ENCODE measurements around the gene LYPD4. TPM values are rescaled to one million over a fixed set of nuclear protein-coding genes. Genes with fewer than 3 reads are reported as not detected.

LYPD4 gene, protein sequence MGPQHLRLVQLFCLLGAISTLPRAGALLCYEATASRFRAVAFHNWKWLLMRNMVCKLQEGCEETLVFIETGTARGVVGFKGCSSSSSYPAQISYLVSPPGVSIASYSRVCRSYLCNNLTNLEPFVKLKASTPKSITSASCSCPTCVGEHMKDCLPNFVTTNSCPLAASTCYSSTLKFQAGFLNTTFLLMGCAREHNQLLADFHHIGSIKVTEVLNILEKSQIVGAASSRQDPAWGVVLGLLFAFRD
- not detected for polyA plus RNA-seq

GRCh38 chr19:41844601-41845000 lies at the start of gene LYPD4:
Gene LYPD4 (minus strand): TSS chr19:41844683. CDS start chr19:41839285, 5,398 bp downstream.
- H3K27ac ChIP-seq (ENCODE audit: low read depth, low read length) = no peak within 1 kb of the TSS
- 79 to 88% (median 84%) methylated on average over 30 of the region's 30 CpGs for WGBS, 3 donors

DNA sequence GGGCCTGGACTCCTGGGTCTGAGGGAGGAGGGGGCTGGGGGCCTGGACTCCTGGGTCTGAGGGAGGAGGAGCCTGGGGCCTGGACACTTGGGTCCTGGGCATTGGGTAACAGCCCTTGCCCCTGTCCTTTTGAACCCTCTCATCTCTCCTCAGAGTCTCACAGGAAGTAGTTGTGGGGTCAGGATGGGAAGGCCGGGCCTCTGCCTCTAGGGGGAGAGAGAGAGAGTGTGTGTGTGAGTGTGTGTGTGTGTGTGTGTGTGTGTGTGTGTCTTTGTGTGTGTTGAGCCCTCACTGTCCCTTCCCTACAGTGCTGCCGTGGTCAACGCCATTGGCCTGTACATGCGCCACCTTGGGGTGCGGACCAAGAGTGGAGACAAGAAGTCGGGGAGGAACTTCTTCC lies 49.4 kb upstream of the LYPD4 start:
- H3K27ac ChIP-seq (ENCODE audit: low read depth, low read length) = no peak overlapping the region
- 66 to 74% (median 70%) methylated on average over 6 of the region's 6 CpGs for WGBS, 3 donors

GRCh38 chr19:41892173-41892902 lies 47.9 kb upstream of the LYPD4 start:
- 82 to 91% (median 88%) methylated on average over 29 to 34 of the region's 34 CpGs for WGBS, 3 donors

DNA sequence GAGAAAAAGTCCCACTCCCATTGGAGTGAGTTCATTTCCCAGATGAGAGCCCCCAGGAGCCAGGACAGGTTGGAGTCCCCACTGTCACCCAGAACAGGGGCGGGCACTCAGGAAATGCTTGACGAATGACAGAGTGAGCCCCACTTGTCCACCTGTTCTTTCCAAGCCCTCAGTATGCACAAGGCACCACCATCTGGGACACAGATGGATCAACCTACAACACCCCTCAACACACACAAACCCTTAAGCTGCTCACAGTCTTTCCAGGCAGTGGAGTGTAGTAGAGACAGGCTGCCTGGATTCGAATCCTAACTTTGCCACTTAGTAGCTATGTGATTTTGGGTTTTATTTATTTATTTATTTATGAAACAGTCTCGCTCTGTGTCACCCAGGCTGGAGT lies 46.5 kb upstream of the LYPD4 start:
- 96 to 100% (median 97%) methylated on average over 4 of the region's 4 CpGs for WGBS, 3 donors
- no peak overlapping the region for H3K27ac ChIP-seq (ENCODE audit: low read depth, low read length)

More at GRCh38 chr19:41892173-41892902, 47.9 kb upstream of the LYPD4 start:
- H3K27ac ChIP-seq (ENCODE audit: low read depth, low read length) = no peak overlapping the region

- 91 to 93% (median 92%) methylated on average over 8 of the region's 8 CpGs for WGBS, 3 donors
Measured at GRCh38 chr19:41889896-41890295, 45.4 kb upstream of the LYPD4 start.

DNA sequence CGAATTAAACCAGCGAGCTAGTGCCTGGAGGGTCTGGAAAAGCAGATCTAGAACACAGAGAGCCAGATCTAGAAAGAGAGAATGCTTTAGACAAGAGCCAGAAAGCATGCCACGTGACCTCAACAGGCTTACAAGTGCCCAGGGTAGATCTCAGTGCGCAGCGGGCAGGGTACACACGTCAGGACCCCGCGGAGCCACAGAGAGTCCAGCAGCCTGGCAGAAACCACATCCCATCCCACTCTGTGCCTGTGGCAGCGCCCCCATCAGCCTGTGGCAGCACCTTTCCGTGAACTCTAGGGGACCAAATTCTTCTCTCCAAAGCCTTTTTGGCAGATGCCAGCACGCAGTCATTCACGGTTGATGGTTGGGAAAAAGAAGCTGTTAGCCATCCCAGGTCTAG lies 44.4 kb upstream of the LYPD4 start:
- 85 to 89% (median 86%) methylated on average over 12 of the region's 12 CpGs for WGBS, 3 donors
- H3K27ac ChIP-seq (ENCODE audit: low read depth, low read length) = no peak overlapping the region

More at GRCh38 chr19:41889896-41890295, 45.4 kb upstream of the LYPD4 start:
- no peak overlapping the region for H3K27ac ChIP-seq (ENCODE audit: low read depth, low read length)

GRCh38 chr19:41887711-41888382 lies 43.4 kb upstream of the LYPD4 start:
- no peak overlapping the region for H3K27ac ChIP-seq (ENCODE audit: low read depth, low read length)
- 27 to 55% (median 34%) methylated on average over 15 to 17 of the region's 17 CpGs for WGBS, 3 donors

- no peak overlapping the region for H3K27ac ChIP-seq (ENCODE audit: low read depth, low read length)
- 37 to 63% (median 38%) methylated on average over 13 of the region's 13 CpGs for WGBS, 3 donors
Measured at GRCh38 chr19:41886761-41887710, 42.6 kb upstream of the LYPD4 start.

DNA sequence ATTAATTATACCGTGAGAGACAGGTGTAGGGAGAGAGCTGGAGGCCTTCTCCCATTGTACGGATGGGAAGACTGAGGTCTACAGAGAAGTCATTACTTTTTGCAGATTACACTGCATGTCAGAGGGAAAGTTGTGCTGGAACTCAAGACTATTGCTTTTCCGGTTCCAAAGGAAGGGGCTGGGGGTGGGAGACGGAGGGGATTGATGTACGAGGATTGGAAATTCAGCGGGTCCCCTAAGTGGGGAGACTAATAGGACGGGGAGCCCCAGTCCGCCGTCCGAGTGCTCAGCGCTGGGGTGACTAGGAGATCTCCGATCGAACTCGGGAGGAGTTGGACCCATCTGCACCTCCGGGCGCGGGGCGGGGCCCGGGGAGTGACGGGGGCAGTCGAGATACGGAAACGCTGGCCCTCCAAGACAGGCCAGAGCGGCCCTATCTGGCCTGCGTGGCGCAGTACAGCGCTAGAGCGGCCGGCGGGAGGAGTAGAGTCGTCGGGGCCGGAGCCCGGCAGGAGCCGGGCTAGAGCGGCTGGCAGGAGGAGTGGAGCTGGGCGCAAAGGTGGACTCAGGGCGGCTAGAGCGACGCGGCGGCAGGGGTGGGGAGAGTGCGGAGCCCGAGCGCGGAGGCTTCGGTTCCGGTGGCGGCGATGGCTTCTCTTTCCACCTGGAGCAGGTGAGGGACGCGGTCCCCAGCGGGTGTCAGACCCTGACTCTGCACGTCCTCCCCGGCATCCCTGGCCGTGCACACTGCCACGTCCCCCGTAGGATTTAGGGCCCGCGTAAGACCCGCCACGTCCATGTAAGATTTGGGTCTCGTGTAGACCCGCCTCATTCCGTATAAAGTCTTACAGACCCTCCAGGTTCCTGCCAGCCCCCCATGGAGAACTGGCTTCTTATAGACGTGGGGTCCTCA lies 39.6 kb upstream of the LYPD4 start:
- no peak overlapping the region for H3K27ac ChIP-seq (ENCODE audit: low read depth, low read length)
- WGBS, 3 donors = 0 to 1% (median 1%) methylated on average over 63 to 66 of the region's 66 CpGs

DNA sequence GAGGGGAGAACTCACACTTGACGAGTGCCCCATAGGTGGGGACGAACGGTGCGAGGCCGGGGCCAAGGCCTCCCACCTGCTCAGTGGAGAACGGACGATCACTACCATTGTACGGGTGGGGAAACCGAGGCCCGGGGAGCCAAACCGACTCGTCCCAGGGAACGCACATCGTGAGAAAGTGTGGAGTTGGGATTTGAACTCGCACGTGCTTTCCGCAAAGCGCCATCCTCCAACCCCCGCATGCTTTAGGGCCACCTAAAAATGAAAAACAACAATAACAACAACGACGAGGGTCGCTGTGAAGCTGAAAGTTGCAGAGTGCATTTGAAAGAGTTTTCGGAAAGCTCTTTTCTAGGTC lies 39.0 kb upstream of the LYPD4 start:
- WGBS, 3 donors = 1% methylated on average over 23 of the region's 23 CpGs
- H3K27ac ChIP-seq (ENCODE audit: low read depth, low read length) = peak overlapping the region; percentile 21

GRCh38 chr19:41882568-41883462 lies 38.3 kb upstream of the LYPD4 start, which contains the start of gene ARHGEF1:
Gene ARHGEF1 (plus strand): TSS chr19:41883184. CDS start chr19:41888083, 4,899 bp downstream.
- 1 to 8% (median 1%) methylated on average over 31 to 78 of the region's 80 CpGs for WGBS, 3 donors
- peak within 1 kb of the TSS; percentile 21 for H3K27ac ChIP-seq (ENCODE audit: low read depth, low read length)

DNA sequence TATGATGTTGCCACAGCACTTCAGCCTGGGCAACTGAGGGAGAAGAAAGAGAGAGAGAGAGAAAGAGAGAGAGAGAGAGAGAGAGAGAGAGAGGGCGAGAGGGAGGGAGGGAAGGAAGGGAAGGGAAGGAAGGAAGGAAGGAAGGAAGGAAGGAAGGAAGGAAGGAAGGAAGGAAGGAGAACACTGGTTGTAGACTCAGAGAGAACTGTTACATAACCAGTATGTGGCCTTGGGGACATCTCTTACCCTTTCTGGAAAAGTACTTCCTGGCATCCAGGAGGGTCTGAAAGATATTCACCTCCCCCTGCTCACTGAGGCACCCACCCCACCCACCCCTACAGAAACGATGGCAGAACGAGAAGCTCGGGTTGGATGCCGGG lies 35.8 kb upstream of the LYPD4 start:
- WGBS, 3 donors = 60 to 69% (median 64%) methylated on average over 5 of the region's 5 CpGs

GRCh38 chr19:41879670-41880328 lies 35.3 kb upstream of the LYPD4 start:
- 73 to 83% (median 82%) methylated on average over 7 of the region's 7 CpGs for WGBS, 3 donors
- no peak overlapping the region for H3K27ac ChIP-seq (ENCODE audit: low read depth, low read length)

More for the DNA sequence above, 35.8 kb upstream of the LYPD4 start:
- H3K27ac ChIP-seq (ENCODE audit: low read depth, low read length) = no peak overlapping the region

DNA sequence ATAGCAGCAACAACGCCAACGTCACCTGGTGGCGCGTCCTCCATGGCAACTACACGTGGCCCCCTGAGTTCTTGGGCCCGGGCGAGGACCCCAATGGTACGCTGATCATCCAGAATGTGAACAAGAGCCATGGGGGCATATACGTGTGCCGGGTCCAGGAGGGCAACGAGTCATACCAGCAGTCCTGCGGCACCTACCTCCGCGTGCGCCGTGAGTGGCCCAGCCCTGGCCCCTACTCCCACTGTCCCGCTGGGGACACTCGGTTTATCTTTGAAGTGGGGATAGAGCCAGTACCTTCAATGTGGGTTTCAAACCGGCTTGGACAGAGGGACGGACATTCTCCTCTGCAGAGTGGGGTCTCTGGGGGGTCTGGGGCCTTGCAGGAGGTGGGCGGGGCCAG lies 34.6 kb upstream of the LYPD4 start:
- no peak overlapping the region for H3K27ac ChIP-seq (ENCODE audit: low read depth, low read length)
- WGBS, 3 donors = 84 to 90% (median 90%) methylated on average over 21 of the region's 21 CpGs

DNA sequence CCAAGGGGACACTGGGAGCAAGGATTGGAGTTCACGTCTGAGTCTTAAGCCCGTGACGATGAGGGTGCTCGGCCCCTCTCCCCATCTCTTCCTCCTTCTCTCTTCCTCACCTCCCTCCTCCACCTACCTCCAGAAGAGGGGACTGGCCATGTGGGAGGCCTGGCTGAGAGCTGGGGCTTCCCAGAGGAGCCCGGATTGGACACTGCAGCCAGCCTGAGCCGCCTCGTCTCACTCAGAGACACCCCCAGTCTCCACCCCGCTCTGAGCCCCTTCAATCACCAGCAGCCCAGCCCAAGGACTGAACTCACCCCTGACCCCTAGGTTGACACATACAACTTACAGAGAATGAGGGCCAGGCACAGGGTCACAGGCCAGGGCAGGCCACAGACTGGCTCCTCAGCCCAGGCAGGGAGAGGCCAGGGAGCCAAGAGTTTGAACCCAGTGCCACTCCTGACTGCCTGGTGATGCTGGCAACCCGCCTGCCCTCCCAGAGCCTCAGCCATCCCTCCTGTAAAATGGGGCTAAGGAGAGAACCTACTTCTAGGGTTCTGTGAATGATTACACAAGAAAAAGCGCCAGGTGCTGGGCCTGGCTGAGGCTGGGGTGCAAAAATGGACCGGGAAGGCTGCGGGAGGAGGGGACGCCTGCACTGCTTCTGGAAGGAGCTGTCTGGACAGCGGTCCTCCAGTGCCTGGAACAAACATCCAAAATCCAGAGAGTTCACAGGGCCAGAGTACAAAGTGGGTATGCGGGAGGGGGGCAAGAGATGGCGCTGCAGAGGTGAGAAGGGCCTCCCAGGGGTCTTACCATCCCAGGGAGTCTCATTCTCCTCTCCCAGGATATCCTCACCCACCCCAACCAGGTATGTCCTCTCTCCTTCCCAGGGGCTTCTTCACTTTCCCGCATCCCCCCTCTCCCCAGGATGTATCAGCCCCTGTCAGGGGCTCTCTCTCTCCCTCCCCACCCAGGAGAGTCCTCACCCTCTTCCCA lies 33.7 kb upstream of the LYPD4 start:
- WGBS, 3 donors = 62 to 78% (median 74%) methylated on average over 17 of the region's 17 CpGs
- H3K27ac ChIP-seq (ENCODE audit: low read depth, low read length) = no peak overlapping the region
